Fibroblast of lung (primary cell): Measurements from ENCODE around the gene ATG4D.

Source experiments
- EZH2 ChIP-seq: IDR thresholded peaks from 2 replicates; pipeline ENCODE4 v1.5.1; 2012; ENCODE audit warnings: low read length, control low read depth, mild to moderate bottlenecking; ENCODE audit errors: missing control alignments
- TF ChIP-seq, protein P1 (sequence below), 2 donors: IDR thresholded peaks in 1 of 2; conservative IDR thresholded peaks in 1 of 2; 1 replicate in 1 of 2; 2 replicates in 1 of 2; pipeline ENCODE4 v1.5.1; 2011 to 2012; ENCODE audit warnings: low read length in 2 of 2, control low read depth in 1 of 2, inconsistent platforms in 1 of 2, low read depth in 1 of 2, mild to moderate bottlenecking in 1 of 2

GRCh38 chr19:10548746-10549276 is 5.1 kb downstream of the ATG4D start:
- TF ChIP-seq, protein P1, sequence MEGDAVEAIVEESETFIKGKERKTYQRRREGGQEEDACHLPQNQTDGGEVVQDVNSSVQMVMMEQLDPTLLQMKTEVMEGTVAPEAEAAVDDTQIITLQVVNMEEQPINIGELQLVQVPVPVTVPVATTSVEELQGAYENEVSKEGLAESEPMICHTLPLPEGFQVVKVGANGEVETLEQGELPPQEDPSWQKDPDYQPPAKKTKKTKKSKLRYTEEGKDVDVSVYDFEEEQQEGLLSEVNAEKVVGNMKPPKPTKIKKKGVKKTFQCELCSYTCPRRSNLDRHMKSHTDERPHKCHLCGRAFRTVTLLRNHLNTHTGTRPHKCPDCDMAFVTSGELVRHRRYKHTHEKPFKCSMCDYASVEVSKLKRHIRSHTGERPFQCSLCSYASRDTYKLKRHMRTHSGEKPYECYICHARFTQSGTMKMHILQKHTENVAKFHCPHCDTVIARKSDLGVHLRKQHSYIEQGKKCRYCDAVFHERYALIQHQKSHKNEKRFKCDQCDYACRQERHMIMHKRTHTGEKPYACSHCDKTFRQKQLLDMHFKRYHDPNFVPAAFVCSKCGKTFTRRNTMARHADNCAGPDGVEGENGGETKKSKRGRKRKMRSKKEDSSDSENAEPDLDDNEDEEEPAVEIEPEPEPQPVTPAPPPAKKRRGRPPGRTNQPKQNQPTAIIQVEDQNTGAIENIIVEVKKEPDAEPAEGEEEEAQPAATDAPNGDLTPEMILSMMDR (conservative IDR thresholded peaks at IDR 0.05 in 1 of 2, IDR thresholded peaks at IDR 0.05 in 1 of 2; ENCODE audit: low read depth in 1 of 2, low read length in 2 of 2): no peak
- no peak for TF ChIP-seq EZH2
